GM23338 (cell line): ENCODE results near the gene WTIP.

Experiments
- CREB1 ChIP-seq: fragments of 250-450 bp; sonication (Bioruptor Pico); IDR thresholded peaks from 2 replicates; pipeline ENCODE4 v1.5.0; 2020; ENCODE audit warnings: low read depth, mild to moderate bottlenecking, moderate library complexity
- CTCF ChIP-seq, 2 experiments: fragments of 200-600 bp in 1 of 2; sonication (generic) in 1 of 2; conservative IDR thresholded peaks; 2 replicates each; pipeline versions ENCODE4 v1.5.1 to v1.6.1; 2016 to 2017; ENCODE audit warnings: antibody characterized with exemption in 2 of 2, low read depth in 2 of 2, mild to moderate bottlenecking in 2 of 2, moderate library complexity in 1 of 2
- EZH2 ChIP-seq: fragments of 200-600 bp; sonication (generic); IDR thresholded peaks from one replicate; pipeline ENCODE4 v1.8.0; 2017; ENCODE audit warnings: antibody characterized with exemption, mild to moderate bottlenecking, low read depth; ENCODE audit not compliant: unreplicated experiment
- EZH2phosphoT487 ChIP-seq: fragments of 200-600 bp; sonication (generic); IDR thresholded peaks from one replicate; pipeline ENCODE4 v1.8.1; 2018; ENCODE audit warnings: antibody characterized with exemption; ENCODE audit not compliant: unreplicated experiment
- JUNB ChIP-seq: IDR thresholded peaks from one replicate; pipeline ENCODE4 v1.6.1; 2016; ENCODE audit warnings: antibody characterized with exemption; ENCODE audit not compliant: unreplicated experiment
- NANOG ChIP-seq: IDR thresholded peaks from 2 replicates; pipeline ENCODE4 v1.6.1; 2016; ENCODE audit warnings: antibody characterized with exemption, borderline replicate concordance
- POLR2AphosphoS5 ChIP-seq: IDR thresholded peaks from 2 replicates; pipeline ENCODE4 v1.6.1; 2016; ENCODE audit warnings: antibody characterized with exemption, low read depth
- REST ChIP-seq: IDR thresholded peaks from one replicate; pipeline ENCODE4 v1.6.1; 2018; ENCODE audit warnings: antibody characterized with exemption; ENCODE audit not compliant: unreplicated experiment
- ZNF114 ChIP-seq: fragments of 250-450 bp; sonication (Bioruptor Pico); IDR thresholded peaks from 2 replicates; pipeline ENCODE4 v1.5.0; 2020; ENCODE audit warnings: mild to moderate bottlenecking, moderate library complexity
- ZNF331 ChIP-seq: fragments of 250-450 bp; sonication (Bioruptor Pico); IDR thresholded peaks from 2 replicates; pipeline ENCODE4 v1.5.0; 2020; ENCODE audit warnings: low read depth, mild to moderate bottlenecking, moderate library complexity

GRCh38 chr19:34501339-34502320 is 20.1 kb downstream of the WTIP start:
- TF ChIP-seq CTCF (conservative IDR thresholded peaks at IDR 0.05; ENCODE audit: low read depth in 2 of 2) (peak; percentile 94 to 100), CREB1 (CRISPR knock-in tag) (no peak), POLR2AphosphoS5 (no peak), EZH2 (no peak), JUNB (no peak), EZH2phosphoT487 (no peak), REST (no peak), ZNF331 (CRISPR knock-in tag) (no peak), NANOG (no peak), ZNF114 (CRISPR knock-in tag) (no peak)
